Nasal cavity respiratory epithelium epithelial cell of viscerocranial mucosa (primary cell): ENCODE data around the gene IRX5. TPM values are rescaled to one million over a fixed set of nuclear protein-coding genes. Genes with fewer than 3 reads are reported as not detected.

ENCODE experiments used
- total RNA-seq: library from RNA; depleted of rRNA; stranded (reverse); fragments of >200 nt; gene quantifications from 2 replicates; pipeline ENCODE4 v1.2.3, GENCODE V29; 2014

Gene IRX5
- total RNA-seq, result 0.93 and 3.1 TPM in 2 replicates

DNA sequence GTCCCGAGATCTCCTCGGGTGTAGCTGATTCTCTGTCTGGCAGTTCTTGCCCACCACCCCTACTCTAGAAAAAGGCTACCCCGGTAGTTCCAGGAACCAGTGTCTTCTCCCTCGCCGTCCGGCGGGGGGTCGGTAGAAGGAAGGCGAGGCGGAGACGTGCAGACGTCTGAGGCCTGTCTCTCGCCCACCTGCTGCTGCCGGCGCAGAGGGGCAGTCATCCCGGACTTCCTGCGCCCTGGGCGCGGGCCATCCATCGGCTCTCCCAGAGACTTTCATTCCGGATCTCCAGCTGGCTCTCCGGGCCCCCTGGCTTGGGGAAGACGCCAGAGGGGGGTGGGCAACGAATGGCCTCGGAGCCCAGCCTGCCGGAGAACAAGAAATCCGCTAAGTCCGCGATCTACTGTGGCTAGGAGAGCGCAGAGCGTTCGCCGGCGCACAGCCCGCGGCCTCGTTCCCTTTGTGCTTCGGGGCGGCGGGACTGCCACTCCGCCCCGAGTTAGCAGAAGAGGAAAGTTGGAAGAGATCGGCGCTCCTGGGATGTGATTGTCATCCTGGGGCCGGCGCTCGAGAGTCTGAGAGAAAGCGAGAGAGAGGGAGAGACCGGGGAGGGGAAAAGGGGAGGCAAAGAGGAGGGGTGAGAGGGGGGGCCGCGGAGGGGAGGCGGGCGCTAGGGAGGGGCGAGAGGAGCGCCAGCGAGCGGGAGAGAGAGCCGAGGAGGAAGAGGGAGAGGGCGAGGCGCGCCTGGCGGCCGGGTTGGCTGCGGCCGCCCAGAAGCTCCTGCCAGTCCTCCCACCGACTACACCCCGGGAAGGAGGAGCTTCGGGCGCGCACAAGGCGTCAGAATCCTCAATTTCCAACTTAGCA is at the start of gene IRX5:
Gene IRX5, plus strand, starts transcription at position 861 of the 864 bp plus-strand sequence. CDS start 334 bp downstream, outside the sequence.

